SU-DHL-6 (cell line): Measurements from ENCODE around the gene THAP3.
"Not testable (repeated sequence)": the region's sequence is repeated elsewhere in the genome, so short reads cannot be mapped to it uniquely, and the experiment has no call there.

Experiments
- H2AFZ ChIP-seq: fragments of 200-600 bp; sonication (generic); 2 replicates; pipeline ENCODE4 v1.6.1; 2014; ENCODE audit warnings: low read depth, mild to moderate bottlenecking, moderate library complexity, mixed read lengths, antibody characterized with exemption, low read length; ENCODE audit not compliant: severe bottlenecking
- H3F3A ChIP-seq: fragments of 200-600 bp; shearing (Covaris generic); 2 replicates; pipeline ENCODE4 v1.6.0; 2016; ENCODE audit warnings: antibody characterized with exemption, mild to moderate bottlenecking; ENCODE audit not compliant: insufficient read depth
- H3K27ac ChIP-seq: fragments of 200-600 bp; sonication (generic); 2 replicates; pipeline ENCODE4 v1.5.1; 2016; ENCODE audit warnings: low read depth, mild to moderate bottlenecking, low read length, moderate library complexity, mixed read lengths
- H3K27me3 ChIP-seq: fragments of 200-600 bp; sonication (generic), shearing (Covaris generic); 2 replicates; pipeline ENCODE4 v1.6.0; 2014; ENCODE audit warnings: mild to moderate bottlenecking, low read length
- H3K36me3 ChIP-seq: fragments of 200-600 bp; sonication (generic); 2 replicates; pipeline ENCODE4 v1.6.1; 2014; ENCODE audit warnings: mild to moderate bottlenecking, low read length, mixed read lengths
- H3K4me2 ChIP-seq: fragments of 300-600, 200-600 bp; shearing (Covaris generic), sonication (generic); 2 replicates; pipeline ENCODE4 v1.6.0; 2014; ENCODE audit warnings: low read length, low read depth, mild to moderate bottlenecking; ENCODE audit not compliant: poor library complexity, severe bottlenecking
- H3K4me3 ChIP-seq: fragments of 200-600 bp; sonication (generic); 2 replicates; pipeline ENCODE4 v1.5.1; 2014; ENCODE audit warnings: antibody characterized with exemption, low read length, mild to moderate bottlenecking, mixed read lengths; ENCODE audit not compliant: insufficient read depth, poor library complexity, severe bottlenecking
- H3K79me2 ChIP-seq: fragments of 200-600 bp; sonication (generic); 2 replicates; pipeline ENCODE4 v1.6.1; 2014; ENCODE audit warnings: mild to moderate bottlenecking, low read length, moderate library complexity; ENCODE audit not compliant: insufficient read depth
- H3K9ac ChIP-seq: fragments of 200-600 bp; sonication (generic); 2 replicates; pipeline ENCODE4 v1.7.0; 2014; ENCODE audit warnings: mild to moderate bottlenecking, low read length
- H3K9me2 ChIP-seq: fragments of 200-600 bp; sonication (generic); replicated peaks from 2 replicates; pipeline ENCODE4 v1.6.1; 2014; ENCODE audit warnings: low read length; ENCODE audit not compliant: insufficient read depth
- H3K9me3 ChIP-seq: fragments of 200-600 bp; sonication (generic); 2 replicates; pipeline ENCODE4 v1.6.1; 2014; ENCODE audit warnings: low read length, mixed read lengths; ENCODE audit not compliant: insufficient read depth
- H4K20me1 ChIP-seq: fragments of 200-600 bp; sonication (generic); 2 replicates; pipeline ENCODE4 v1.6.1; 2014; ENCODE audit warnings: low read depth, mild to moderate bottlenecking, antibody characterized with exemption, low read length, moderate library complexity, mixed read lengths
- EZH2phosphoT487 ChIP-seq: fragments of 200-600 bp; sonication (generic), shearing (Covaris generic); conservative IDR thresholded peaks from 2 replicates; pipeline ENCODE4 v1.6.1; 2018; ENCODE audit warnings: mild to moderate bottlenecking, antibody characterized with exemption, low read length, moderate library complexity, mixed read lengths
- TF ChIP-seq, protein P1 (sequence below): fragments of 200-600 bp; sonication (generic); IDR thresholded peaks from one replicate; pipeline ENCODE4 v1.5.1; 2017; ENCODE audit warnings: antibody characterized with exemption, mild to moderate bottlenecking, low read length, moderate library complexity; ENCODE audit not compliant: insufficient read depth, poor library complexity, severe bottlenecking

The THAP3 gene

DNA sequence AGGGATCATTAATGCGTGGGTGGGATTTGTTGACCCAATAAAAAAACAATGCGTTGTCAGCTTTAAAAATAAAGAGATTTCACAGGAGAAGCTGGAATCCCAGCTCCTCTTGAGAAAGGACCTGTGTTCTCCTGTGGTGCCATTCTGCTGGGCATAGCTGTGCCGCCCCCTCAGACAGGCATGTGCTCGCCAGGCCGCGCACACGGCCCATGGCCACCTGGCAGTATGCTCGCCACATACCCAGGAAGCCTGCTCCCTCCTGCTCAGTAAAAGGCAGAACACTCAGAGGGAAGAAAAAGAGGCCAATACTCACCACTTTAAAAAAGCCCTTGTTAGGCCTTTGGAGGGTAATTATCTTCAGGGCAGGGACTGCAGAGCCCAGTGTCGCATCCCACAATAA lies 13.1 kb downstream of the THAP3 start:
- H3K9me2 ChIP-seq = no peaks in the 10 kb centered on the region
- no peak overlapping the region for H3K27ac ChIP-seq
- TF ChIP-seq EZH2phosphoT487 = no peak
- TF ChIP-seq, protein P1, sequence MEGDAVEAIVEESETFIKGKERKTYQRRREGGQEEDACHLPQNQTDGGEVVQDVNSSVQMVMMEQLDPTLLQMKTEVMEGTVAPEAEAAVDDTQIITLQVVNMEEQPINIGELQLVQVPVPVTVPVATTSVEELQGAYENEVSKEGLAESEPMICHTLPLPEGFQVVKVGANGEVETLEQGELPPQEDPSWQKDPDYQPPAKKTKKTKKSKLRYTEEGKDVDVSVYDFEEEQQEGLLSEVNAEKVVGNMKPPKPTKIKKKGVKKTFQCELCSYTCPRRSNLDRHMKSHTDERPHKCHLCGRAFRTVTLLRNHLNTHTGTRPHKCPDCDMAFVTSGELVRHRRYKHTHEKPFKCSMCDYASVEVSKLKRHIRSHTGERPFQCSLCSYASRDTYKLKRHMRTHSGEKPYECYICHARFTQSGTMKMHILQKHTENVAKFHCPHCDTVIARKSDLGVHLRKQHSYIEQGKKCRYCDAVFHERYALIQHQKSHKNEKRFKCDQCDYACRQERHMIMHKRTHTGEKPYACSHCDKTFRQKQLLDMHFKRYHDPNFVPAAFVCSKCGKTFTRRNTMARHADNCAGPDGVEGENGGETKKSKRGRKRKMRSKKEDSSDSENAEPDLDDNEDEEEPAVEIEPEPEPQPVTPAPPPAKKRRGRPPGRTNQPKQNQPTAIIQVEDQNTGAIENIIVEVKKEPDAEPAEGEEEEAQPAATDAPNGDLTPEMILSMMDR = no peak
- H3K4me3 ChIP-seq = no peak overlapping the region
- no peaks in the 10 kb centered on the region for H3F3A ChIP-seq
- no peak overlapping the region for H2AFZ ChIP-seq
- H3K36me3 ChIP-seq = peaks cover 3% of the 10 kb centered on the region; the same call in 1 of the 2 replicates
- no peak overlapping the region for H3K9ac ChIP-seq
- no peak overlapping the region for H3K4me2 ChIP-seq
- no peaks in the 10 kb centered on the region for H3K79me2 ChIP-seq
- no peaks in the 10 kb centered on the region for H4K20me1 ChIP-seq
- no peaks in the 10 kb centered on the region for H3K27me3 ChIP-seq
- no peaks in the 10 kb centered on the region for H3K9me3 ChIP-seq

DNA sequence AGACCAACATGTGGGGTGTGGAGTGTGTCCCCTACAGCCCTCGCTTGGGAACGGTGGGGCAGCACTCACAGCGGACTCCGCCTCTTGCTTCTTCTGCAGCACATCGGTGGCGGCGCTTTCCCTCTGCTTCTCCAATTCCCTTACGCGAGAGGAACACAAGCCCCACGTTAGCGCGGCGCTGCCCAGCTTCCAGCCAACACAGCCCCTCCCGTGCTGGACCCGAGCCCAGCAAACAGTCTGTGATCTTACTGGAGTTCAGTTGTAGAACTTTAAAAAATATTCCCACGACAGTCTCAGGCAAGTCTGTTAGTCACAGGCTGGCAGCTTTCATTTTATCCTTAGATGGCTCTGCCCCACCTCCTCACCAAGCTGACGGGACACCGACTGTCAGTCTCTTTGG lies 13.6 kb downstream of the THAP3 start:
- Histone ChIP-seq H3K79me2 (no peaks in the 10 kb centered on the region), H3K4me3 (no peak overlapping the region), H3K36me3 (peaks cover 3% of the 10 kb centered on the region; the same call in 1 of the 2 replicates), H3K27ac (no peak overlapping the region), H4K20me1 (no peaks in the 10 kb centered on the region), H3K9me3 (no peaks in the 10 kb centered on the region), H3K27me3 (no peaks in the 10 kb centered on the region), H3F3A (no peaks in the 10 kb centered on the region), H3K9ac (no peak overlapping the region), H3K4me2 (no peak overlapping the region), H2AFZ (no peak overlapping the region), H3K9me2 (no peaks in the 10 kb centered on the region)
- TF ChIP-seq EZH2phosphoT487 = no peak
- TF ChIP-seq, protein P1 = no peak

DNA sequence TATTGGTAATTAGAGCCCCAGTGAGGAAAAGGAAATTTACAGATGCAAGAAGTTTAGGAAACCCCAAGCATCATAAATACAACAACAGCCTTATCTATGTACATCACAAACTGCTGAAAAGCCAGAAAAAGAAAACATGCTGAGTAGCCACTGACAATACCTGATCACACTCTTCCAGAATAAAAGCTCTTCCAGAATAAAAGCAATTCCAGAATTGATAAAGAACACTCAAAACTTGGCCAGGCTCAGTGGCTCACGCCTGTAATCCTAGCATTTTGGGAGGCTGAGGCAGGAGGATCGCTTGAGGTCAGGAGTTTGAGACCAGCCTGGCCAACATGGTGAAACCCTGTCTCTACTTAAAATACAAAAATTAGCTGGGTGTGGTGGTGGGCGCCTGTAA lies 16.2 kb downstream of the THAP3 start:
- H3K9me3 ChIP-seq, H3K79me2 ChIP-seq, H3F3A ChIP-seq, H3K9me2 ChIP-seq, H3K9ac ChIP-seq, H3K27me3 ChIP-seq, H3K4me2 ChIP-seq, H3K36me3 ChIP-seq, H4K20me1 ChIP-seq, H2AFZ ChIP-seq, H3K4me3 ChIP-seq, H3K27ac ChIP-seq: not testable (repeated sequence)

DNA sequence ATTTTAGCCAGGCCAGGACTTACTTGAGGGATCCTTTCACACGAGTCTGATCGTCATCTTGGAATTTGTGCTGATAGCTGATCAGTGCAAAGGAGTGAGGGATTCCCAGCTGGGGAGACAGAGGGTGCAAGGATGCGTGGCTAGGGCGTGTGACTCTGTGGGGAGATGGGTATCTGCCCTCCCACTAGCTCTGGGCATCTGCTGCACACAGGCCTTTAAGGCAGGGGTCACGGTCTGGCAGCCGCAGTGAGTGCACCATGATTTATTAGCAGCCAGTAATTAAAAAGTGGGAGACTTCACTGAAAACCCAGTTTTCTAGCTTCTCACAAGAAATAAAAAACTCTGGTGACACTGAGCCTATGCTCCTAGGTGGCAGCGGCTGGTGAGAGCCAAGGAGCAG lies 20.4 kb downstream of the THAP3 start:
- Histone ChIP-seq H3K9me2 (no peaks in the 10 kb centered on the region), H2AFZ (no peak overlapping the region), H3K9me3 (no peaks in the 10 kb centered on the region), H3K27me3 (no peaks in the 10 kb centered on the region), H3K9ac (no peak overlapping the region), H3K79me2 (no peaks in the 10 kb centered on the region), H3K27ac (no peak overlapping the region), H3K4me2 (no peak overlapping the region), H3F3A (no peaks in the 10 kb centered on the region), H4K20me1 (no peaks in the 10 kb centered on the region), H3K36me3 (peaks cover 3% of the 10 kb centered on the region; the same call in 1 of the 2 replicates), H3K4me3 (no peak overlapping the region)
- no peak for TF ChIP-seq EZH2phosphoT487
- TF ChIP-seq, protein P1 = no peak
